HCT116 (cell line): ENCODE results near the gene SPATA19. TPM values are rescaled to one million over a fixed set of nuclear protein-coding genes. Genes with fewer than 3 reads are reported as not detected.

Experiments
- ATAC-seq: fragments of 200-7000 bp; cut with Tn5 transposase; 2 replicates; pipeline ENCODE4 v1.9.1; 2020; ENCODE audit warnings: mild to moderate bottlenecking, moderate library complexity
- BruUV-seq: library from RNA; stranded (reverse); fragments of 400-500 nt; replicated peaks from 2 replicates; lab custom pipeline; 2021; lab: Mats Ljungman, UMichigan
- CTCF ChIA-PET: fragments of 300-600 bp; sonication (Branson Sonifier 250); formaldehyde crosslinking; loops from one replicate; lab custom pipeline; 2021; ENCODE audit warnings: antibody characterized with exemption; lab: Charles Lee
- POLR2A ChIA-PET: fragments of 300-600, 350-600 bp; sonication (Branson Sonifier 250); formaldehyde crosslinking; loops from one replicate; lab custom pipeline; 2021; ENCODE audit warnings: antibody characterized with exemption; lab: Charles Lee
- RAD21 ChIA-PET, 2 experiments: fragments of 300-600 bp; sonication (Branson Sonifier 250); formaldehyde crosslinking; loops; one replicate each; lab custom pipeline; 2023; ENCODE audit warnings: low total read pairs in 2 of 2; ENCODE audit not compliant: uncharacterized antibody in 2 of 2, unreplicated experiment in 2 of 2, low non-redundant PET in 1 of 2; lab: Charles Lee
- DNase-seq: peaks from one replicate; pipeline ENCODE4 v3.0.0-alpha.2; 2010; ENCODE audit warnings: low read depth, low spot score
- H2AFZ ChIP-seq: fragments of 200-600 bp; shearing (Covaris generic), sonication (generic); 2 replicates; pipeline ENCODE4 v1.6.1; 2017; ENCODE audit warnings: low read depth, mixed run types, mixed read lengths, antibody characterized with exemption, low read length; ENCODE audit not compliant: poor library complexity, severe bottlenecking
- H3K27ac ChIP-seq: 2 replicates; pipeline ENCODE4 v1.5.1; 2012; ENCODE audit warnings: low read depth, low read length
- H3K27me3 ChIP-seq: fragments of 200-600 bp; sonication (generic); 2 replicates; pipeline ENCODE4 v1.6.1; 2016; ENCODE audit warnings: mixed run types, low read length, mixed read lengths; ENCODE audit not compliant: insufficient read depth
- H3K36me3 ChIP-seq, 2 experiments: fragments of 200-500 bp in 1 of 2; fragments of 200-600 bp in 1 of 2; sonication (Bioruptor generic) in 1 of 2; sonication (generic) in 1 of 2; 2 replicates each; pipeline versions ENCODE4 v1.5.1 to v1.6.1; 2014 to 2016; ENCODE audit warnings: low read length in 2 of 2, inconsistent platforms in 1 of 2, mixed read lengths in 1 of 2, mixed run types in 1 of 2; ENCODE audit not compliant: insufficient read depth in 2 of 2, control insufficient read depth in 1 of 2
- H3K4me1 ChIP-seq, 2 experiments: fragments of 200-600 bp in 1 of 2; sonication (generic) in 1 of 2; 2 replicates each; pipeline versions ENCODE4 v1.5.1 to v1.6.1; 2012 to 2017; ENCODE audit warnings: low read length in 2 of 2, inconsistent platforms in 1 of 2, mild to moderate bottlenecking in 1 of 2, mixed read lengths in 1 of 2, mixed run types in 1 of 2, moderate library complexity in 1 of 2; ENCODE audit not compliant: insufficient read depth in 2 of 2, control insufficient read depth in 1 of 2
- H3K4me2 ChIP-seq: fragments of 200-600 bp; sonication (generic); 2 replicates; pipeline ENCODE4 v1.6.1; 2017; ENCODE audit warnings: mixed run types, low read length, mixed read lengths
- H3K4me3 ChIP-seq, 2 experiments: fragments of 200-600 bp in 1 of 2; sonication (generic) in 1 of 2; replicated peaks in 1 of 2; 2 replicates each; pipeline ENCODE4 v1.5.1; 2011 to 2016; ENCODE audit warnings: low read length in 2 of 2, control low read depth in 1 of 2, low read depth in 1 of 2, mild to moderate bottlenecking in 1 of 2, mixed read lengths in 1 of 2, mixed run types in 1 of 2
- H3K79me2 ChIP-seq: fragments of 200-600 bp; sonication (generic); 2 replicates; pipeline ENCODE4 v1.6.1; 2017; ENCODE audit warnings: mild to moderate bottlenecking, mixed run types, low read length, moderate library complexity, mixed read lengths; ENCODE audit not compliant: insufficient read depth
- H3K9ac ChIP-seq: fragments of 200-600 bp; sonication (generic); 2 replicates; pipeline ENCODE4 v1.6.1; 2016; ENCODE audit warnings: low read length, mixed read lengths
- H3K9me2 ChIP-seq: fragments of 200-600 bp; sonication (generic), shearing (Covaris generic); 2 replicates; pipeline ENCODE4 v1.6.1; 2017; ENCODE audit warnings: mixed run types, mild to moderate bottlenecking, moderate library complexity; ENCODE audit not compliant: insufficient read depth
- H3K9me3 ChIP-seq, 2 experiments: fragments of 200-500 bp in 1 of 2; fragments of 200-600 bp in 1 of 2; sonication (Bioruptor generic) in 1 of 2; sonication (generic) in 1 of 2; 2 replicates each; pipeline ENCODE4 v1.6.1; 2014 to 2017; ENCODE audit warnings: low read length in 2 of 2, mixed read lengths in 2 of 2, inconsistent platforms in 1 of 2, low read depth in 1 of 2, mild to moderate bottlenecking in 1 of 2, mixed run types in 1 of 2, moderate library complexity in 1 of 2; ENCODE audit not compliant: control insufficient read depth in 1 of 2, insufficient read depth in 1 of 2
- H4K20me1 ChIP-seq: fragments of 200-600 bp; sonication (generic), shearing (Covaris generic); 2 replicates; pipeline ENCODE4 v1.6.1; 2017; ENCODE audit warnings: mixed run types, mild to moderate bottlenecking, moderate library complexity; ENCODE audit not compliant: insufficient read depth
- CTCF ChIP-seq, 3 experiments: fragments of 200-600 bp in 1 of 3; sonication (generic) in 1 of 3; IDR thresholded peaks in 2 of 3; conservative IDR thresholded peaks in 1 of 3; 2 replicates each; pipeline ENCODE4 v1.5.1; 2012 to 2017; ENCODE audit warnings: low read depth in 2 of 3, low read length in 2 of 3, antibody characterized with exemption in 1 of 3, borderline replicate concordance in 1 of 3, control low read depth in 1 of 3, mild to moderate bottlenecking in 1 of 3, mixed read lengths in 1 of 3, mixed run types in 1 of 3, moderate library complexity in 1 of 3; ENCODE audit not compliant: insufficient read depth in 1 of 3
- EGR1 ChIP-seq: IDR thresholded peaks from 2 replicates; pipeline ENCODE4 v1.6.1; 2012; ENCODE audit warnings: low read depth
- ELF1 ChIP-seq: IDR thresholded peaks from 2 replicates; pipeline ENCODE4 v1.6.1; 2012; ENCODE audit warnings: low read depth, borderline replicate concordance
- EZH2 ChIP-seq: fragments of 200-600 bp; sonication (generic); IDR thresholded peaks from 2 replicates; pipeline ENCODE4 v1.6.1; 2017; ENCODE audit warnings: antibody characterized with exemption, mixed run types
- EZH2phosphoT487 ChIP-seq: fragments of 200-600 bp; IDR thresholded peaks from 2 replicates; pipeline ENCODE4 v1.6.1; 2018; ENCODE audit warnings: antibody characterized with exemption, borderline replicate concordance
- FOSL1 ChIP-seq: IDR thresholded peaks from 2 replicates; pipeline ENCODE4 v1.6.1; 2012; ENCODE audit warnings: low read depth
- JUND ChIP-seq: IDR thresholded peaks from 2 replicates; pipeline ENCODE4 v1.6.1; 2012
- REST ChIP-seq: IDR thresholded peaks from 2 replicates; pipeline ENCODE4 v1.6.1; 2012; ENCODE audit warnings: low read depth
- SP1 ChIP-seq: IDR thresholded peaks from 2 replicates; pipeline ENCODE4 v1.6.1; 2012; ENCODE audit warnings: low read depth
- SRF ChIP-seq: IDR thresholded peaks from 2 replicates; pipeline ENCODE4 v1.6.1; 2012; ENCODE audit warnings: low read depth
- TCF7L2 ChIP-seq: IDR thresholded peaks from 2 replicates; pipeline ENCODE4 v1.7.0; 2011; ENCODE audit warnings: borderline replicate concordance, inconsistent platforms; ENCODE audit not compliant: insufficient read depth, insufficient read length; ENCODE audit errors: extremely low read depth
- YY1 ChIP-seq: IDR thresholded peaks from 2 replicates; pipeline ENCODE4 v1.6.1; 2011; ENCODE audit warnings: low read length, low read depth, moderate library complexity, mild to moderate bottlenecking; ENCODE audit not compliant: insufficient replicate concordance; ENCODE audit errors: extremely low read depth
- ZFX ChIP-seq: fragments of 450-650 bp; IDR thresholded peaks from 2 replicates; pipeline ENCODE4 v1.6.1; 2017
- ZNF274 ChIP-seq: fragments of 200-500 bp; sonication (Bioruptor generic); IDR thresholded peaks from 2 replicates; pipeline ENCODE4 v1.6.1; 2014; ENCODE audit warnings: mild to moderate bottlenecking, low read depth, low read length, inconsistent platforms
- intact Hi-C: fragments of 100-400 bp; cut with micrococcal nuclease; formaldehyde crosslinking; loops from 2 replicates; pipeline ENCODE4 v1.10.0; 2022
- total RNA-seq: library from RNA; stranded (reverse); gene quantifications from one replicate; pipeline ENCODE4 v1.2.1, GENCODE V29; 2021; ENCODE audit not compliant: unreplicated experiment

Gene SPATA19
- total RNA-seq, 1 experiment from 2014 or later = not detected

GRCh38 chr11:133815636-133816035, 29.7 kb downstream of the SPATA19 start (continued):
- TF ChIP-seq YY1 (no peak), REST (no peak), ZNF274 (no peak), ELF1 (no peak), EZH2phosphoT487 (no peak), EZH2 (no peak), FOSL1 (no peak)
- TF ChIP-seq, all 23 proteins: peak for 0

GRCh38 chr11:133814588-133815100, 30.7 kb downstream of the SPATA19 start:
- BruUV-seq = no TSS peak
- RAD21 ChIA-PET = no interaction called here
- Histone ChIP-seq H2AFZ (no peak overlapping the region), H4K20me1 (no peaks in the 10 kb centered on the region), H3K9me3 (no peaks in the 10 kb centered on the region), H3K27ac (no peak overlapping the region), H3K4me3 (no peak overlapping the region), H3K4me1 (no peaks in the 10 kb centered on the region), H3K27me3 (peaks cover 23% of the 10 kb centered on the region; the same call in 1 of the 2 replicates), H3K9ac (no peak overlapping the region), H3K36me3 (no peaks in the 10 kb centered on the region), H3K9me2 (no peaks in the 10 kb centered on the region), H3K4me2 (no peak overlapping the region), H3K79me2 (no peaks in the 10 kb centered on the region)
- CTCF ChIA-PET = no interaction called here
- POLR2A ChIA-PET = no interaction called here
- DNase-seq = no peak
- no peak for ATAC-seq
- intact Hi-C loops = no loop called here
- TF ChIP-seq TCF7L2 (no peak), SP1 (no peak), JUND (no peak), EZH2 (no peak), SRF (no peak), ZFX (no peak), EZH2phosphoT487 (no peak), EGR1 (no peak), CTCF (IDR thresholded peaks at IDR 0.05 in 2 of 3, conservative IDR thresholded peaks at IDR 0.05 in 1 of 3; ENCODE audit: borderline replicate concordance in 1 of 3, insufficient read depth in 1 of 3, low read depth in 2 of 3, low read length in 2 of 3) (no peak), FOSL1 (no peak), REST (no peak), ZNF274 (no peak)
